ENCODE data around the gene DCTN3. TPM values are rescaled to one million over a fixed set of nuclear protein-coding genes. Genes with fewer than 3 reads are reported as not detected.
A peak's percentile ranks its signal among the peaks of the same experiment; 100 is the strongest.

Gene DCTN3
- polyA plus RNA-seq, 3 donors: 120 to 174 (median 143) TPM

- Histone ChIP-seq H3K27ac (ENCODE audit: low read depth in 1 of 2, low read length in 2 of 2) (no peak overlapping the region), H3K27me3 (ENCODE audit: control insufficient read depth in 2 of 2, insufficient read depth in 2 of 2, low read length in 2 of 2) (no peaks in the 10 kb centered on the region), H3K9ac (ENCODE audit: insufficient read depth, low read length, poor library complexity, severe bottlenecking) (no peak overlapping the region), H2AFZ (ENCODE audit: insufficient read depth, low read depth, low read length, poor library complexity, severe bottlenecking) (no peak overlapping the region), H3K36me3 (replicated peaks in 1 of 2; ENCODE audit: control insufficient read depth in 1 of 2, insufficient read depth in 2 of 2, low read length in 2 of 2) (peaks cover 42 to 55% of the 10 kb centered on the region in 2 donors), H3K9me3 (replicated peaks in 1 of 2; ENCODE audit: control insufficient read depth in 1 of 2, insufficient read depth in 1 of 2, low read length in 2 of 2) (no peaks in the 10 kb centered on the region), H3K4me2 (replicated peaks; ENCODE audit: extremely low read depth, low read length, poor library complexity, severe bottlenecking) (no peak overlapping the region), H3K79me2 (ENCODE audit: insufficient read depth, low read length) (peaks cover 23% of the 10 kb centered on the region), H3K4me1 (ENCODE audit: control insufficient read depth in 1 of 2, insufficient read depth in 2 of 2, low read length in 2 of 2) (peaks cover 33 to 40% of the 10 kb centered on the region in 2 donors), H4K20me1 (ENCODE audit: insufficient read depth, low read length) (no peaks in the 10 kb centered on the region), H3K4me3 (replicated peaks in 1 of 3; ENCODE audit: low read depth in 2 of 3, low read length in 3 of 3) (no peak overlapping the region)
- WGBS (ENCODE audit: insufficient coverage): no CpG with 5 or more reads among the region's 2 CpGs
- TF ChIP-seq, protein P1, sequence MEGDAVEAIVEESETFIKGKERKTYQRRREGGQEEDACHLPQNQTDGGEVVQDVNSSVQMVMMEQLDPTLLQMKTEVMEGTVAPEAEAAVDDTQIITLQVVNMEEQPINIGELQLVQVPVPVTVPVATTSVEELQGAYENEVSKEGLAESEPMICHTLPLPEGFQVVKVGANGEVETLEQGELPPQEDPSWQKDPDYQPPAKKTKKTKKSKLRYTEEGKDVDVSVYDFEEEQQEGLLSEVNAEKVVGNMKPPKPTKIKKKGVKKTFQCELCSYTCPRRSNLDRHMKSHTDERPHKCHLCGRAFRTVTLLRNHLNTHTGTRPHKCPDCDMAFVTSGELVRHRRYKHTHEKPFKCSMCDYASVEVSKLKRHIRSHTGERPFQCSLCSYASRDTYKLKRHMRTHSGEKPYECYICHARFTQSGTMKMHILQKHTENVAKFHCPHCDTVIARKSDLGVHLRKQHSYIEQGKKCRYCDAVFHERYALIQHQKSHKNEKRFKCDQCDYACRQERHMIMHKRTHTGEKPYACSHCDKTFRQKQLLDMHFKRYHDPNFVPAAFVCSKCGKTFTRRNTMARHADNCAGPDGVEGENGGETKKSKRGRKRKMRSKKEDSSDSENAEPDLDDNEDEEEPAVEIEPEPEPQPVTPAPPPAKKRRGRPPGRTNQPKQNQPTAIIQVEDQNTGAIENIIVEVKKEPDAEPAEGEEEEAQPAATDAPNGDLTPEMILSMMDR (IDR thresholded peaks at IDR 0.05): no peak
- intact Hi-C loops (cut with micrococcal nuclease): loop anchor here in 1 of 2 donors (10.0 kb wide), 1 partner anchor 160 kb away; the partner anchor contains the start of genes DNAI1 and FAM219A
- Mint-ChIP-seq H3K4me1 (peaks cover 40% of the 10 kb centered on the region), H3K27ac (no peak overlapping the region), H3K36me3 (peaks cover 46 to 55% of the 10 kb centered on the region in 2 donors), H3K9me3 (peaks cover 0 to 3% (median 0%) of the 10 kb centered on the region in 7 donors), H3K27me3 (ENCODE audit: low read depth in 3 of 3) (peaks cover 0 to 3% (median 0%) of the 10 kb centered on the region in 3 donors), H3K4me3 (no peak overlapping the region)
- no peak for DNase-seq
Measured at GRCh38 chr9:34615132-34615531, 5.2 kb downstream of the DCTN3 start.

GRCh38 chr9:34612788-34613390 is 7.4 kb downstream of the DCTN3 start:
- H3K36me3 Mint-ChIP-seq: peaks cover 40 to 42% of the 10 kb centered on the region in 2 donors
- H3K27me3 ChIP-seq (ENCODE audit: control insufficient read depth in 2 of 2, insufficient read depth in 2 of 2, low read length in 2 of 2): no peaks in the 10 kb centered on the region
- peaks cover 27% of the 10 kb centered on the region for H3K4me1 Mint-ChIP-seq
- intact Hi-C loops (cut with micrococcal nuclease): loop anchor here (1.0 to 10.0 kb wide), 3 partner anchors 21 to 158 kb away; partner anchors contain the start of genes DNAI1 (in 2 of the 2) and FAM219A (in 2 of the 2)
- H3K4me3 ChIP-seq (replicated peaks in 1 of 3; ENCODE audit: low read depth in 2 of 3, low read length in 3 of 3): peak overlapping the region; percentile 78 to 91 (median 85)
- peaks cover 24 to 30% of the 10 kb centered on the region in 2 donors for H3K4me1 ChIP-seq (ENCODE audit: control insufficient read depth in 1 of 2, insufficient read depth in 2 of 2, low read length in 2 of 2)
- DNase-seq: peak; percentile 73 to 89 (median 87)
- peak overlapping the region; percentile 77 to 94 (median 92) for H3K27ac Mint-ChIP-seq
- peak overlapping the region; percentile 76 to 97 for H3K27ac ChIP-seq (ENCODE audit: low read depth in 1 of 2, low read length in 2 of 2)
- H3K27me3 Mint-ChIP-seq (ENCODE audit: low read depth in 3 of 3): peaks cover 0 to 2% (median 0%) of the 10 kb centered on the region in 3 donors
- TF ChIP-seq, protein P1 (IDR thresholded peaks at IDR 0.05): peak; percentile 89
- peaks cover 39 to 46% of the 10 kb centered on the region in 2 donors for H3K36me3 ChIP-seq (replicated peaks in 1 of 2; ENCODE audit: control insufficient read depth in 1 of 2, insufficient read depth in 2 of 2, low read length in 2 of 2)
- H3K4me2 ChIP-seq (replicated peaks; ENCODE audit: extremely low read depth, low read length, poor library complexity, severe bottlenecking): peak overlapping the region; percentile 80
- peaks cover 13% of the 10 kb centered on the region for H3K79me2 ChIP-seq (ENCODE audit: insufficient read depth, low read length)
- H3K4me3 Mint-ChIP-seq: peak overlapping the region; percentile 81 to 93
- WGBS (ENCODE audit: insufficient coverage): 1% methylated on average over 14 of the region's 15 CpGs
- no peaks in the 10 kb centered on the region for H4K20me1 ChIP-seq (ENCODE audit: insufficient read depth, low read length)
- H3K9ac ChIP-seq (ENCODE audit: insufficient read depth, low read length, poor library complexity, severe bottlenecking): peak overlapping the region; percentile 95
- H3K9me3 ChIP-seq (replicated peaks in 1 of 2; ENCODE audit: control insufficient read depth in 1 of 2, insufficient read depth in 1 of 2, low read length in 2 of 2): no peaks in the 10 kb centered on the region
- peak overlapping the region; percentile 100 for H2AFZ ChIP-seq (ENCODE audit: insufficient read depth, low read depth, low read length, poor library complexity, severe bottlenecking)
- H3K9me3 Mint-ChIP-seq: peaks cover 0 to 3% (median 0%) of the 10 kb centered on the region in 7 donors

Data from CD14-positive monocyte (primary cell).